K562 (cell line): ENCODE measurements around the gene CLEC10A. TPM values are rescaled to one million over a fixed set of nuclear protein-coding genes. Genes with fewer than 3 reads are reported as not detected.

Experiments used
- BRF1 ChIP-seq: IDR thresholded peaks from 3 replicates; pipeline ENCODE4 v1.6.1; 2011; ENCODE audit warnings: borderline replicate concordance, mild to moderate bottlenecking; ENCODE audit not compliant: insufficient read length; ENCODE audit errors: extremely low read depth
- CBFB ChIP-seq: sonication (generic); formaldehyde crosslinking; IDR thresholded peaks from 2 replicates; pipeline ENCODE4 v1.4.0; 2020; ENCODE audit warnings: mild to moderate bottlenecking, missing genetic modification reagents
- CC2D1A ChIP-seq: fragments of 450-650 bp; IDR thresholded peaks from 2 replicates; pipeline ENCODE4 v1.6.1; 2017; ENCODE audit warnings: mild to moderate bottlenecking
- CREM ChIP-seq: IDR thresholded peaks from 2 replicates; pipeline ENCODE4 v1.6.1; 2014; ENCODE audit warnings: antibody characterized with exemption, low read depth
- EWSR1 ChIP-seq: fragments of 450-650 bp; IDR thresholded peaks from 2 replicates; pipeline ENCODE4 v1.6.1; 2018; ENCODE audit warnings: borderline replicate concordance, mild to moderate bottlenecking, low read depth, moderate library complexity; ENCODE audit not compliant: partially characterized antibody
- HDAC3 ChIP-seq: fragments of 450-650 bp; IDR thresholded peaks from 2 replicates; pipeline ENCODE4 v1.6.1; 2018; ENCODE audit warnings: borderline replicate concordance, mild to moderate bottlenecking, moderate library complexity; ENCODE audit not compliant: partially characterized antibody
- NR2C1 ChIP-seq, 2 experiments: fragments of 450-650 bp; IDR thresholded peaks; 2 replicates each; pipeline ENCODE4 v1.6.1; 2017; ENCODE audit warnings: mild to moderate bottlenecking in 2 of 2, antibody characterized with exemption in 1 of 2, inconsistent platforms in 1 of 2, missing compliant biosample characterization in 1 of 2, missing genetic modification characterization in 1 of 2
- PCBP1 ChIP-seq: fragments of 200-400 bp; formaldehyde crosslinking; IDR thresholded peaks from 2 replicates; pipeline ENCODE4 v1.6.1; 2018; ENCODE audit warnings: mild to moderate bottlenecking, low read depth, low read length; ENCODE audit not compliant: poor library complexity, severe bottlenecking
- TRIM24 ChIP-seq, 2 experiments: fragments of 450-650 bp; IDR thresholded peaks; 2 replicates each; pipeline ENCODE4 v1.6.1; 2016
- TRIM28 ChIP-seq: fragments of 450-650 bp; IDR thresholded peaks from 2 replicates; pipeline ENCODE4 v1.6.1; 2017
- VEZF1 ChIP-seq: fragments of 200-800 bp; sonication (Bioruptor generic); IDR thresholded peaks from 2 replicates; pipeline ENCODE4 v1.6.1; 2017; ENCODE audit warnings: missing genetic modification characterization, missing compliant biosample characterization
- ZBTB5 ChIP-seq: fragments of 450-650 bp; IDR thresholded peaks from 2 replicates; pipeline ENCODE4 v1.6.1; 2017; ENCODE audit warnings: antibody characterized with exemption
- ZEB2 ChIP-seq: fragments of 450-650 bp; IDR thresholded peaks from 2 replicates; pipeline ENCODE4 v1.6.1; 2016
- ZFP1 ChIP-seq: fragments of 450-650 bp; formaldehyde crosslinking; IDR thresholded peaks from 2 replicates; pipeline ENCODE4 v1.4.0; 2020; ENCODE audit warnings: mild to moderate bottlenecking, mixed read lengths
- ZKSCAN8 ChIP-seq: fragments of 200-800 bp; sonication (Bioruptor generic); IDR thresholded peaks from 2 replicates; pipeline ENCODE4 v1.6.1; 2016; ENCODE audit warnings: missing genetic modification characterization, missing compliant biosample characterization
- ZNF217 ChIP-seq: sonication (generic); formaldehyde crosslinking; IDR thresholded peaks from 2 replicates; pipeline ENCODE4 v1.8.0; 2022; ENCODE audit warnings: mild to moderate bottlenecking, missing genetic modification reagents
- ZNF609 ChIP-seq: sonication (generic); formaldehyde crosslinking; IDR thresholded peaks from 2 replicates; pipeline ENCODE4 v1.8.1; 2023; ENCODE audit warnings: missing genetic modification reagents, mild to moderate bottlenecking, borderline replicate concordance
- ZNF655 ChIP-seq: fragments of 250-450 bp; sonication (Bioruptor Pico); IDR thresholded peaks from 2 replicates; pipeline ENCODE4 v1.5.0; 2021
- polyA plus RNA-seq, 8 experiments: library from polyadenylated mRNA; depleted of rRNA in 4 of 8; stranded (reverse) in 5 of 8; unstranded in 3 of 8; fragments of >200 nt; fragmentation: Nextera tagmentation in 2 of 8; fragmentation: Illumina TruSeq in 1 of 8; extraction: Ambion mirVana in 2 of 8; extraction: Trizol in 1 of 8; gene quantifications; 2 replicates each; pipeline versions ENCODE4 v1.2.1 to v1.2.3, GENCODE V29; 2011 to 2014; ENCODE audit warnings: inconsistent platforms in 1 of 8, missing spikeins in 1 of 8
- total RNA-seq, 7 experiments: library from RNA; depleted of rRNA in 6 of 7; stranded (reverse); fragments of >200 nt in 6 of 7; fragmentation: Illumina TruSeq in 2 of 7; extraction: Trizol in 2 of 7; gene quantifications; 2 replicates each; pipeline versions ENCODE4 v1.2.1 to v1.2.3, GENCODE V29; 2011 to 2021; ENCODE audit warnings: low replicate concordance in 1 of 7

The CLEC10A gene
- total and polyA plus RNA-seq, 9 of the 15 experiments (the other 6 are each of a cell fraction or from before 2014, with no cell fraction given): 0.04 to 0.11 (median 0.05) TPM; not detected in 6

- TF ChIP-seq EWSR1 (no peak), NR2C1 (IDR thresholded peaks at IDR 0.05) (no peak), NR2C1 (tag; IDR thresholded peaks at IDR 0.05) (no peak), ZKSCAN8 (CRISPR knock-in tag) (no peak), ZNF655 (CRISPR knock-in tag) (no peak), ZNF609 (CRISPR knock-in tag) (no peak), TRIM28 (no peak), CREM (peak; percentile 43; the same call in 1 of the 2 replicates), TRIM24 (IDR thresholded peaks at IDR 0.05) (no peak), ZNF217 (no peak), PCBP1 (no peak), CBFB (no peak), BRF1 (no peak), VEZF1 (CRISPR knock-in tag) (peak; percentile 61), ZBTB5 (no peak), CC2D1A (no peak), ZEB2 (no peak), HDAC3 (no peak), ZFP1 (no peak)
These were observed 44.3 kb downstream of the CLEC10A start, which contains the start of gene SLC16A13 (continued) for GRCh38 chr17:7035591-7036368.
